ENCODE measurements around the gene SYNRG.

The SYNRG gene

DNA sequence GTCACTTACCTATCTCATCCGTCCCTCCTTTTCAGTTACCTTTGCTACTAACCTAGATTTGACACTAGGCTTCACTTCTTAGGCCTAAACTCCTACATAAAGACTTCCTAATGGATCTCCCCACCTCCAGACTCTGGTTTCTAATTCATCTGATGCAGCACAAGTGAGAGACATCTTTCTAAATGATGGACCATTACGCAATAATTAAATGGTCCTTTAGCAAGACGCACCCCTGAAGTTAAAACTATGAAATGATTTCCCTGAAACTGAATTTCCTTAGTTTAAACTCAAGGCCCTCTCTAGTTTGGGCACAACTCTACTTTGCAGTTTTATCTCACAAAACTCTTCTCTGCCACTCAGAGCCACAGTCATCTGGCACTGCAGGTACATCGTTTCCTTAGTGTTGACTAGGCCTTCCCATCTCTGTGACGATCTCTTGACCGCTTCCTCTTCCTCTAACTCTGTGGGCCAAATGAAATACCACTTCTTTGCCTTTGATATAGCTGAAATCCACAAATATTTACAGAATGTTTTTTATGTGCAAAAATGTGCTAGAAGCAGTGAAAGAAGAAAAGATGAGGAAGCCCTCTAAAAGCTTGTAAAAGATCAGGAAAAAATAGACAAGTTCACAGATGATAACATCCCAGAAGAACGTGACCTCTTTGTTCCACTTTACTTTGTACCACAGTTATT lies 3.3 kb downstream of the SYNRG start:
- DNase-seq (ENCODE audit: low spot score): no peak

DNA sequence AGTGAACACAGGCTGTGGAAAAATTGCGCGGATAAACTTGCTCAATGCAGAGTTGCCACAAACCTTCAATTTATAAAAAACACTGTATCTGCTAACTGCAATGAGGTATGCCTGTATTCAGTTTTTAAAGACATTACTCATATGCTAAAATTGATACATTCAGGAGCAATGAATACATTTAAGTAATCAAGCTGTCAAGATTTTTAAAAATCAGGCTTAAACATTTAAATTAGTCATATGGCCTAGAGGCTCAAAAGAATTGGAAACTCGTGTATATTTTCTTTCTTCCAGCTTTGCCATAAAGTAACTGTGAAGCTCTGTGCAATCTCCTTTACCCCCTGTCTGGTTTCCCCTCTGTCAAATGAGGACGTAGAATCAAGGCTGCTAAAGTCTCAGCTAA lies 4.1 kb downstream of the SYNRG start:
- DNase-seq (ENCODE audit: low spot score): peak; percentile 16

DNA sequence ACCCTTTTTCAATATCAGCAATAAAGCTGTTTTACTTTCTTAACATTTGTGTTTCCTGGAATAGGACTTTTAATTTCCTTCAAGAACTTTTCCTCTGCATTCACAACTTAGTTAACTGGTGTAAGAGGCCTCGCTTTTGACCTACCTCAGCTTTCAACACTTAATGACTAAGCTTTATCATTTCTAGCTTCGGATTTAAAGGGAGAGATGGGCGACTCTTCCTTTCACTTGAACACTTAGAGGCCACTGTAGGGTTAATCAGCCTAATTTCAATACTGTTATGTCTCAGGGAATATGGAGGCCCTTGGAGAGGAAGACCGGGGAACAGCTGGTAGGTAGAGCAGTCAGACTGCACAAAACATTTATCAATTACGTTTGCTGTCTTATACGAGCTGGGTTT lies 4.7 kb downstream of the SYNRG start:
- no peak for DNase-seq (ENCODE audit: low spot score)

DNA sequence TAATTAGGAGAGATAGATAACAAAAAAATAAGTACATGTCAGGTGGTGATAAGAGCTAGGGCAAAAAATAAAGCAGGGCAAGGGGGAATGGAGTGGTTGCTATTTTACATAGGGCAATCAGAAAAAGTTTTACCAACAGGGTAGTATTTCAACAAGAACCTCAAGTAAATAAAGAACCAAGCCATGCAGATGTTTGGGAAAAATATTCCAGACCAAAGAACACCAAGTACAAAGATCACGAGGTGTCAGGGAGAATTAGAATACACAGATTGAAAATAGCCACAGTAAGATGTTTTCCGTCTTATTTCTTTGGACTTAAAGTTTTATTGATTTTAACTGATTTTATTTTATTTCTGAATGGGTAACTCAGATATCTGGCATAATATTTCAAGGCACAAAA lies 11.1 kb downstream of the SYNRG start:
- no peak for DNase-seq (ENCODE audit: low spot score)

DNA sequence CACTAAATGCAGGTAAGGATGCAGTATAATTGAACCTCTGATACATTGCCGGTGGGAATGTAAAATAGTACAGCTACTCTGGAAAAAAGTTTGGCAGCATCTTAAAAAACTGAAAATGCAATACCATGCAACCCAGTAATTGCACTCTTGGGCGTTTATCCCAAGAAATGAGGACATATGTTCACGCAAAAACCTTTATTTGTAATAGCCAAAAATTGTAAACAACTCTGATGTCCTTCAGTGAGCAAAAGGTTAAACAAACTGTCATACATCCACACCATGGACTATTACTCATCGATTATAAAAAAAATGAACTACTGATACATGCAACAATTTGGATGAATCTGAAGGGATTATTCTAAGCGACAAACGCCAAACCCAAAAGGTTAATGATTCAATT lies 16.9 kb downstream of the SYNRG start:
- DNase-seq (ENCODE audit: low spot score): no peak

DNA sequence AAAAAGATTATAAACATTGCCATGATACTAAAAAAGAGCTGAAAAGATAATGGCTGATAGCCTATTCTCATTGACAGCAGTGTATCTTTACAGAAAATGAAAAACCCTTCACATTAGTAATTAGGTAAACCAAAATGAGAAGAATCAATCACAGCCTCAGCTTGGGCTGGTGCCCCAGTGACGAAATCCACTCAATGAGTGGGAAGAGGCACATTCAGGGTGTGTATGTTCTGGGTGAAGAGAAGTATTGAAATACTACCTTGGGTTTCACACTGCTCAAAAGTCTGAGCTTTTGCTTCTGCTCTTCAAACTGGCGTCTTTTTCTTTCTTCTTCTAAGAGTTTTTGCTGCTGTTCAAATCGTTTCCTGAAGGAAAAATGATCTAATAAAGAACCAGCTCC lies 24.2 kb downstream of the SYNRG start:
- no peak for DNase-seq (ENCODE audit: low spot score)

DNA sequence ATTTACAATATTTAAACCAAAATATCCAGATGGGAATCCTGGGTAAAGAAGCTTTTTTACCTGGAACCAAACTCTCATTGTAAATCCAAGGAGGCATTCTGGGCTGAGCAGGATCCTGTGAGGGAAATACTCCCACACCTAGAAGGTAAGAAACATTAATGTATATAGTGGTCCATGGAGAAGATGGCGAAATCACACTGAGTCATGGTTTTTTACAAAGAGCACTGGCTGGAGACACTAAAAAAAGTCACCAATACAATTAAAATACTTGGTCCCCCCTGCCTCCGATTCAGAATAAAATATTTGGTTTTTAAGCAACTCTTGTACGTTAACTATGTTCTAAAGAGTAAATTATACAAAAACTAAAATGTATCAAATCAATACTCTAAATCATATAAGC lies 32.9 kb downstream of the SYNRG start:
- no peak for DNase-seq (ENCODE audit: low spot score)

DNA sequence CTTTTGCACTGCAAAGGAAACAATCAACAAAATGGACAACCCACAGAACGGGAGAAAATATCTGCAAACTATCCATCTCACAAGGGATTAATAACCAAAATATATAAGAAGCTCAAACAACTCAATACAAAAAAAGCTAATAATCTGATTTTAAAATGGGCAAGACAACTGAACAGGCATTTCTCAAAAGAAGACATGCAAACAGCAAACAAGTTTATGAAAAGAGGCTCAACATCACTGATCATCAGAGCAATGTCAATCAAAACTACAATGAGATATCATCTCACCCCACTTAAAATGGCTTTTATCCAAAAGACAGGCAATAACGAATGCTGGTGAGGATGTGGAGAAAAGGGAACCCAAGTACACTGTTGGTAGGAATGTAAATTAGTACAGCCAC lies 34.8 kb downstream of the SYNRG start:
- no peak for DNase-seq (ENCODE audit: low spot score)

DNA sequence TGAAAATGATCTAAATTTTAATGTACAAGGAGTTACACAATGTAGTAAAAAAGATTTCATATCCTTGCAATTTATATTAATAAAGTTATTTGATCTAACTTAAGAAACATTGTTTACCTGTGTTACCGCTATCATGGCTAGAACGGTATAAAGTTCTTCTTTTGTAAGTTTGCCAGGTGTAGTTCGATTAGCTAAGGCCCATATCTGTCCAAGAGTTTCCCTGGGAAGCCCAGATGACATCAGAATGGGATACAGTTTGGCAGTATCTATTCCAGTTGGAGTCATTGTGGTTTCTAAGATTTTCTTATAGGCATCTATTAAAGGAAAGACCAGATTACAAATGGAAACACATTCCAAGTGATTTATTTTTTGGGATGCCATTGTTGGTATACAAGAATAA lies 37.5 kb downstream of the SYNRG start:
- no peak for DNase-seq (ENCODE audit: low spot score)

DNA sequence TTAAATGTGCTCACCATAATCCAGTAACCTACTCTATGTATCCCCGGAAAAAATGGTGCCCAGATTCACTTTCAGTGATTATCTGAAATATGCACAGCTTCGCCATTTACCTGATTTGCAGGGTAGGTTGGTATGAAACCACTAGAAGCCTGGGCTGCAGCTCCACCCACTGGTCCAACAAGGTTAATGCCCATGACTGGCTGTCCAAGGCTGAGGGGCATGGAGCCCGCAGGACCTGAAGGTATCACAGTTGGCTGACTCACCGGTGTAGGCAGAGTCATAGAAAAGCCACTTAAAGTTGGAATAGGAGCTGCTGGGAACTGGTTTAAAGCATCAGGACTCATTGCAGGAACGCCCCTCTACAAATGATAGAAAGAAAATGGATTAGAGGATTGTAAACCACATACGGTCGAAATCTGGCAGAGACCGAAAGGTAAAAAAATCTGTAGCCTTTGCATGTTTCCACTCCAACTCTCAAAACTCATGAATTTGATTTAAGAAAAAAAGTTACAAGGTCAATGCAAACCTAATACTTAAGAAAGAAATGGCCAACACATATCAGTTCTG lies 38.6 kb downstream of the SYNRG start:
- DNase-seq (ENCODE audit: low spot score): no peak

DNA sequence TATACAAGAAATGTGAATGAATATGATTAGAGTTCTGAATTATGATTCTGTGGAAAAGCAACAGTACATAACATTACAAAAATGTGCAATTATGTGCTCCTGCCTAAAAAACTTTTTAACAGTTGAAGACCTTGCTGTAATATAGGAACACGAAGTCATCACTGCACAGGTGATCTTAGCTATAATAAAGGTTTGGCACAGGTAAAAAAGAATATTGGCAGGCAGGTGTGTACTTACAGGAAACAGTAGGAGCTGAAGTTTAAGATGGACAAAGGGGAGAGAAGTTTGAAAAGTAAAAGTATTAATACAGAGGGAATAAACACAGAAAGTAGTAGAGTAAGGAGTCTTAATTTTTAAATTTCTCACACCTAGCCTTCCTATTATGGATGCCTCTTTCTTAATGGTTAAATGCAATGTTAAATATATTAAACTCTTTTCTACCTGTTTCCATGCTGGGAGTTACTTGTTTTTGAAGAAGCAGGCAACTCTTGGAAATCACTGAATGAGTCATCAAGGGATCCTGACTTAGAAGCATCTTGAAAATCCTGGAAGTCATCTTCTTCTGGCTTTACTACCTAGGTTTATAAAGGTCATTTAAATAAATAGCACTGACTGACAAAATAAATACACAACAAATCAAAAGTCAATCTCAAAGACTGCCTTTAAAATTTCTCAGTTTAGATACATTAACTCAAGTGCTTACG lies 40.7 kb downstream of the SYNRG start:
- no peak for DNase-seq (ENCODE audit: low spot score)

DNA sequence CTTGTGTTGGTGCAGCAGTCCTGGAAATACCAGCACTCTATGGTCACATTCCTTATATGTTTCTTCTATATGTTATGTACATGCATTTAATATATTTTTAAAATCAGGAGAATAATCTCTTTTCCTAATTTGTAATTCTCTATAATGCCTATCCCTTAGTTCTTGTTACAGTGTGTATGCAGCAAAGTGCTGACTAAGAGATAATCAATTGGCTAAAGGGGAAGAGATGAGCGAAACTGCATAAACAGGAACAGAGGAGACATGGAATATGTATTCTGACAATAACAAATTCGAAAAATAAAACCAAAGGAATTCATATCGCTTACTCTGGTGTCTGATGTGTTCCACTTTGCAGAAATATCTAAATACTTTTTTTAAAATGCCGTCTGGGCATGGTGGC lies 41.7 kb downstream of the SYNRG start:
- DNase-seq (ENCODE audit: low spot score): no peak

DNA sequence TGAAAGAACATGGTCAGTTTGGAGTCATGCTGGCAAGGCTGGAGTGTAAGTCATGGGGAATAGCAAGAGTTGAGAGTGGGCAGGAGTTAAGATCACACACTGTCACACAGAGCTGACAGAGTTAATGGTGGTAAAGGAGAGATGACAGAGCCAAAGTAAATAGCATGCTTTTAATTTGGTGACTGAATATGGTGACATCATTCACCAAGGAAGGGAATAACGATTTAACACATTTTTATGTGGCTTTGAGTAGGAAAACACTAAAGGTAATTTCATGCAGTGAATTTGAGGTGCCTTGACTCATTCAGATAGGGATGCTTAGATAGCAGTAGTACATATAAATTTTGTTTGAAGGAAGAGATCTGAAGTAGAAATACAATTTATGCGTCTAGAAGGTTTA lies 42.1 kb downstream of the SYNRG start:
- DNase-seq (ENCODE audit: low spot score): no peak

DNA sequence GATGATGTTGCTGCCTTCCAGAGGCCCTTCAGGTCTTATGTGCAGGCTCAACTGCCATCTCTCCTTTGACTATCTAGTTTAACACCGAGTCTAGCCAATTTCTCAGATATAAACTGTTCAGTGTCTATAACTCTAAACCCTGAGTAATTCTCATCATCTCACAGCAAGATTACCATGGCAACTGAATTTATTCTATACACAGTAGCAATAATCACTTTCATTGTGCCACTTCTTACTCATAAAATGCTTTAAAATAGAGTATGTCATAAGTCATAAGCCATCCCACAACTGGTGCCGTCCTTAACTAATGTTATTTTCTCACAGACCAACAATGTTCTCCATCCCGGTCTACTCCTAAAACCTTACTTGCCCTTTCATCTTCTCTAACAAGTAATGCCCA lies 45.0 kb downstream of the SYNRG start:
- peak; percentile 17 for DNase-seq (ENCODE audit: low spot score)

DNA sequence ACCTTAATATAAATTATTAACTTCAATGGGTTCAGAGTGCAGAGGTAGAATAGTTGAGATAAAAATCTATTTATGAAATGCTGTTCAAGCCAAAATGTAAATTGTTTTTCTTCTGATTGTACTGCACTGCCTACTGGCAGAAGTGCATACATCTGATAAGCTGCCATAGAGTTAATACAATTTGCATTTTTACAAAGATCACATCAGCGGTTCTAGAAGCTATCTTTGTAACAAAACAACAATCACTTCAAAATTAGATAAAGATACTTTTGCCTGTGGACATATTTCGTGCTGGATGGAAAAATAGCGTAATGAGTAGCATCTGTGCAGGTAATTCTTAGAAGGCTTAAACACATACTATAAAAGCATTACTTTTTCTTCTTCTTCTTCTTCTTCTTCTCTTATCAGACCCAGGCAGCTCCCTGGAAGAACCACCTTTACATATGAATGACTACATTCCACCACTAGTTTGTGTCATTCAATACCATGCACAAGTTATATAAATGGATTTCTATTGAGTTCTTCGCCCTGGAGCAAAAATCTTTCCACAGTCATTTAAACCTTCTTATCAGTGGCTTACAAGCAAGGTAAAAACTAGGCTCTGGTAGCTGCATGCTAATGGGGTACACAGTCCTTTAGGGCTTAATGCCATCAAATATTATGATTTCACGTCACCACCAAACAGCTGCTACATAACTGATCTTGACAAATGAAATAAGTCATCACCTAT lies 47.0 kb downstream of the SYNRG start:
- no peak for DNase-seq (ENCODE audit: low spot score)

DNA sequence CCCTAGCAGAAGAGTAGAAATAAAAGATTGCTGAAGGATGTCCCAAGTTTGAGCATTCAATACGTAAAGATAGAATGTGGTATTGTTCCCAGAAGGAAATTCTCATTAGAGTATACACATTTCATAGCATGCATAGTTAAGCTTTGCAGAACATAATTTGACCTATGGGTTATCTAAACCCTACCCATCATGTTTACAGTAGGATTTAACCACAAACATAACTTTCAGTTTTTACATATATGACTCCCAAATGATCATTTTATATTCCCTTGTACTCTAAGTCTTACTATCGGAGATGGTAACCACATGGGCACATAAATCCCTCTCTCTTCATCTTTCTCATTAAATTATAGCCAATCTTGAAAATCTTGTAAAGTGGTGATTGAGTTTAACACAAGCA lies 50.9 kb downstream of the SYNRG start:
- DNase-seq (ENCODE audit: low spot score): no peak

DNA sequence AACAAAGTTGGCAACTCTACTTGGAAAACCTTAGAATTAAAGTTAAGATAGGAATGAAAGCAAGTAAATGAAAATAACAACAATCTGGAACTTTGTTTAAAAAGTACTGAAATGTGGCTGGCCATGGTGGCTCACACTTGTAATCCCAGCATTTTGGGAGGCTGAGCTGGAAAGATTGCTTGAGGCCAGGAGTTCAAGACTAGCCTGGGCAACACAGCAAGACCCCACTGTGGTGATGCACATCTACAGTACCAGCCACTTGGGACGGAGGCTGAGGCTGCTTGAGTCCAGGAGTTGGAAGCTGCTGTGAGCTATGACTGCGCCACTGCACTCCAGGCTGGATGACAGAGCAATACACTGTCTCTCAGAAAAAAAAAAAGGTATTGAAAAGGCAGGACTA lies 51.7 kb downstream of the SYNRG start:
- DNase-seq (ENCODE audit: low spot score): no peak

DNA sequence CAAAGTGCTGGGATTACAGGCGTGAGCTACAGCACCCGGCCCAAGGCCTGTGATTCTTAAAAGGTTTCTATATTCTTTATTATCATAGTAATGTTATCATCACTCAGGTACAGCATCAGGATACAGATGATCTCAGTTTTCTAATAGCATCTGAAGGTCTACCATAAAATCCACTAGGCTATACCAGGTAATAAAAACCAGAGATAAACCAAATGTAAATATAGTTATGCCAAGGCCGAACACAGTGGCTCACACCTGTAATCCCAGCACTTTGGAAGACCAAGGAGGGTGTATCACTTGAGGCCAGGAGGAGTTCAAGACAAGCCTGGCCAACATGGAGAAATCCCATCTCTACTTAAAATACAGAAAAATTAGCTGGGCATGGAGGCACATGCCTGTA lies 53.8 kb downstream of the SYNRG start:
- no peak for DNase-seq (ENCODE audit: low spot score)

DNA sequence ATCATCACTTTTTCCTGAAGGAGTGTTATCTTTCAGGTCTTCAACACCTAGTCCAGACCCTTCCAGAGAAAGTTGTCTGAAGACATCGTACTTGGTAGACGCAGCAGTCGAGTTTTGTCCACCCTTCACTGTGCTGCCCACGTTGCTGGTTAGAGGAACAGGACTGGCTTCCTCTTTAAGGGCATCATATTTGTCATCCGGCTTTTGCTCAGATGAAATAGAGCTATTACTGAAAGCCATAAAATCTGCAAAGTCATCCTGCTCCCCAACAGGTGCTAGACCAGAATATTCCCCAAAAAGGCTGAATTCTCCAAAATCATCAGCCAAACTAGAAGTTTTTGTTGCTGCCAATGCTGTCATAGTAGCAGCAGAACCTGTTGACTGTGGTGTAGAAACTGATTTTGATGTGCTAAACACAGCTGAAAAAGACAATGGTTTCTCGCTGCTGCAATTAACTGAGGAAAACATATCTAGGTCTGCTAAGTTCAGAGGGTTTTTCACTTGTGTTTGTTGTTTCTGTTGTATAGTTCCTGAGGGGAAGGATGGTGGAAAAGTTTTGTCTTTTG lies 55.7 kb downstream of the SYNRG start:
- DNase-seq (ENCODE audit: low spot score): no peak

DNA sequence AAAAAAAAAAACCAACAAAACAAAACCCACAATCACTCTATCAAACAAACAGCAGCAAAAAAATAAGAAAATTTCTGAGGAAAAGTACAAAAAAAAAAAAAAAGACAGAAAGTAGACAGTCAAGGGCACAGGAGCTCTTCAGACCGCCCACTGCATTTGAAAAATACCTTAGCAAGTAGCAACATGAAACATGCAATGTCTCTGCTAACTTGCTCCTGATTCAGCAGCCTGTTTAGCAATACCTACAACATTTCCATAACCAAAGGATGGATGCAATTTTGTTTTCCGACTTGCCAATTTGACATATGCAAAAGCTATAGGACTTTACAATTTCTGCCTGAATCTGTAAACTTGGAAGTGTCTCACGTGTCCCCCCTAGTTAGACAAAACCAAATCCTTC lies 57.4 kb downstream of the SYNRG start:
- DNase-seq (ENCODE audit: low spot score): peak; percentile 7

DNA sequence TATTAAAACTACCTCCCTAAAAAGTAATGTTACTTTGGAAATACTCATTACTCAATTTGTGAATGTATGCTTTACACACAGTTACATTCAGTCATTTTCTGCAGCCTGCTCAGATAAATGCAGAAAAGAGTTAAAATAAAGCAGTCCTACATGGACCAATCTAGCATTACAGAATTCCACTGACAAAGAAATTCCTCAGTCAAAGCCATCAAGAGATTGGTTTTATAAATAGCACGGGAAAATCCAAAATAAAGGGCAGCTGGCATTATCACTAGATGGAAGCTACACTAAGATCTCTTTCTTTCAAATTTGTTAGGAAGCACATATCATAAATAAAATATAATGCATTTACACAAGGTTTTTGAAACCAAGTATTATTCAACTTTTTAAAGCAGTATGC lies 61.2 kb downstream of the SYNRG start:
- DNase-seq (ENCODE audit: low spot score): no peak

DNA sequence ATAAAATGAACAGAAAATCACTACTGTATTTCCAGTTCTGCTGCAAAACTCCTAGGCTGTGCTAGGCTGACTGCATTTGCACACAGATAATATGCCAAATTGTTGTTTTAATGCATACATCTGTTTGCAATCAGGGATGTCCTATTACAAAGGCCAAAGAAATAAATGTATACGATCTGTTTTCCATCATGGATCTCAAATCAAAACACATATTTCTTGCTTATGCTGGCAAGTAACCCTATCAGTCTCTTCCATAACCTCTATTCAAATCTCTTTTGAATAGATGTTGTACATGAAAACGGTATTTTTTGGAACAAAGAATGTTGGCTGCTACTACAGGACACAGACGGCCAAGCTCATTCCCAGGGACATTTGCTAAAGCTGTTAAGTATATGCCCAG lies 62.9 kb downstream of the SYNRG start:
- no peak for DNase-seq (ENCODE audit: low spot score)

DNA sequence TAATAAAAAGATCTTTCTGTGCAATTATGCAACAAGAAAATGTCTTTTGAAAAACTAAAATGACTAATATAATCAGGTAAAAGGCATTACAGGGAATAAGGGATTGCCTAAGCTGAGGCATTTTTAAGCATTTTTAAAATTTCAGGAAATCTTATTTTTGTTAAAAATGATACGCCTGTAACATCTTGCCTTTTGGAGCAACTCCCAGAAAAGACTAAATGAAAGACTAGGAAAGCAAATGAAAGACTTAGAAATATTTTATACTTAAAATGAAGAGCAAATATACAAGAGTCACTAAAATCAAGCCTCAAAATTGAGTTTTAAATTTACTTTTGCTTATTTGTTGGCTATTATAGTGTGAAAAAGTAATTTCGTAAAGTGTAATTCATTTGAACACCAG lies 63.7 kb downstream of the SYNRG start:
- DNase-seq (ENCODE audit: low spot score): no peak

Measured in putamen (tissue), 1 donor.